ENCODE data around the gene PCMTD2. TPM values are rescaled to one million over a fixed set of nuclear protein-coding genes. Genes with fewer than 3 reads are reported as not detected.

PCMTD2 gene
- total and polyA plus RNA-seq, 2 of the 8 experiments (the other 6 are each of a cell fraction or from before 2014, with no cell fraction given): 21.4 to 55.1 TPM

DNA sequence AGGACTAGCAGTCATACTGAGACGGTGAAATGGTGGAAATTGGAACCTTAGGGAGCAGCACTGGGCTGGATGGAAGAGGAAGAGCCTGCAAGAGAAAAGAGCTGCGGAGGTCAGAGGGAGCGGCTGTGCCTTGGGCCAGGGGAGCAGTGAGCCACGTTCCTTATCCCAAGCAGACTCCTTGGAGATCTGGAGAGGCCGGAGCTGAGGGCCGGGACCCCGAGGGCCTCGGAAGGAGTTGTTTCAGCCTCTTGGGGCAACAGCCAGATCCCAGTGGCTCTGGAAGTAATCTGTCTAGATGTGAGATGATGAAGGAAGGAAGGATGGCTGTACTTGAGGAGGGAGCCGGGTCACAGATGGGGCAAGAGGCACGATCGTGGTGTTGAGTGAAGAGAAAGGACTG lies 16.1 kb downstream of the PCMTD2 start:
- no peak overlapping the region for H3K27ac ChIP-seq (ENCODE audit: low read depth, low read length)
- H3K23ac ChIP-seq (ENCODE audit: insufficient read length): no peak overlapping the region
- H3K18ac ChIP-seq (ENCODE audit: extremely low read depth, low read length): no peak overlapping the region
- no peak overlapping the region for H2BK5ac ChIP-seq (ENCODE audit: low read depth, low read length)
- no peak overlapping the region for H3K14ac ChIP-seq (ENCODE audit: insufficient read length)
- peaks cover 1 to 11% of the 10 kb centered on the region in 2 experiments for H4K20me1 ChIP-seq (replicated peaks in 1 of 2; ENCODE audit: control insufficient read depth in 1 of 2, insufficient read depth in 2 of 2, low read length in 2 of 2)
- H3K79me1 ChIP-seq (ENCODE audit: low read depth, low read length): peaks cover 9% of the 10 kb centered on the region
- no peak overlapping the region for H4K8ac ChIP-seq (ENCODE audit: extremely low read depth, insufficient read depth, low read length)
- ChIA-PET CTCF (ENCODE audit: partially characterized antibody) (no interaction called here), POLR2A (ENCODE audit: partially characterized antibody) (no interaction called here)
- H3K4me3 ChIP-seq (ENCODE audit: extremely low read depth in 1 of 4, insufficient read depth in 2 of 4, low read depth in 3 of 4, low read length in 4 of 4): no peak overlapping the region
- no peak overlapping the region for H2AK5ac ChIP-seq (ENCODE audit: low read depth, low read length)
- no peak for TF ChIP-seq BACH1 (IDR thresholded peaks at IDR 0.05; ENCODE audit: low read length)
- TF ChIP-seq GTF2F1 (IDR thresholded peaks at IDR 0.05; ENCODE audit: borderline replicate concordance, low read depth, low read length): no peak
- no peak for TF ChIP-seq RXRA (IDR thresholded peaks at IDR 0.05; ENCODE audit: insufficient read depth, low read depth, low read length)
- TF ChIP-seq YY1 (IDR thresholded peaks at IDR 0.05; ENCODE audit: low read depth, low read length): no peak
- no peak for TF ChIP-seq PHF8 (conservative IDR thresholded peaks at IDR 0.05; ENCODE audit: low read depth, low read length)
- no peak for TF ChIP-seq NANOG (IDR thresholded peaks at IDR 0.05; ENCODE audit: insufficient read depth, low read depth, low read length, poor library complexity, severe bottlenecking)
- TF ChIP-seq SP1 (IDR thresholded peaks at IDR 0.05; ENCODE audit: low read depth, low read length): no peak
- TF ChIP-seq KDM1A (IDR thresholded peaks at IDR 0.05; ENCODE audit: borderline replicate concordance, low read length): no peak
- TF ChIP-seq HDAC6 (IDR thresholded peaks at IDR 0.05; ENCODE audit: low read depth, low read length): no peak
- no peak for TF ChIP-seq CBX5 (IDR thresholded peaks at IDR 0.05; ENCODE audit: low read depth, low read length)
- TF ChIP-seq RFX5 (IDR thresholded peaks at IDR 0.05; ENCODE audit: borderline replicate concordance, low read depth, low read length): no peak
- TF ChIP-seq POU5F1 (IDR thresholded peaks at IDR 0.05; ENCODE audit: low read depth, low read length): no peak
- H3K9ac ChIP-seq (replicated peaks in 1 of 4; ENCODE audit: extremely low read depth in 1 of 4, low read depth in 3 of 4, low read length in 3 of 4): no peak overlapping the region
- no peak overlapping the region for H2BK12ac ChIP-seq (ENCODE audit: low read depth, low read length)
- 95% methylated on average over 11 of the region's 11 CpGs; no CpG with 5 or more reads in 1 of the 2 experiments for WGBS, 2 experiments (ENCODE audit: extremely low coverage in 1 of 2, insufficient coverage in 1 of 2, insufficient read length in 1 of 2, insufficient replicate concordance in 2 of 2, low coverage in 1 of 2, low lambda C conversion rate in 2 of 2, missing lambda C conversion rate in 1 of 2)
- no peak overlapping the region for H2AFZ ChIP-seq (ENCODE audit: low read length)
- no peak overlapping the region for H3K4me2 ChIP-seq (ENCODE audit: insufficient read depth in 1 of 2, low read depth in 2 of 2, low read length in 2 of 2)
- no peaks in the 10 kb centered on the region for H3K27me3 ChIP-seq (replicated peaks in 1 of 4; ENCODE audit: control insufficient read depth in 3 of 4, extremely low read depth in 1 of 4, insufficient read depth in 3 of 4, low read length in 3 of 4)
- no peak overlapping the region for H2BK15ac ChIP-seq (ENCODE audit: low read length)
- H2BK120ac ChIP-seq (replicated peaks; ENCODE audit: low read depth, low read length): no peak overlapping the region
- peaks cover 0 to 3% of the 10 kb centered on the region in 2 experiments; a peak in 1 of 4 replicates for H3K79me2 ChIP-seq (ENCODE audit: control insufficient read depth in 1 of 2, insufficient read depth in 2 of 2, low read length in 2 of 2)
- H3K36me3 ChIP-seq (ENCODE audit: control insufficient read depth in 2 of 4, insufficient read depth in 4 of 4, low read length in 3 of 4): peaks cover 0 to 6% (median 0%) of the 10 kb centered on the region in 4 experiments; a peak in 3 of 8 replicates
- FAIRE-seq: no peak
- H3K9me3 ChIP-seq (ENCODE audit: insufficient read depth in 2 of 2, low read depth in 1 of 2, low read length in 1 of 2): peaks cover 0 to 3% of the 10 kb centered on the region in 2 experiments; a peak in 1 of 4 replicates
- peaks cover 2% of the 10 kb centered on the region; the same call in 1 of the 2 replicates for H3K23me2 ChIP-seq (ENCODE audit: low read depth, low read length)
- no peak overlapping the region for H4K5ac ChIP-seq (ENCODE audit: insufficient read length, low read depth, low read length)
- H2BK20ac ChIP-seq (ENCODE audit: low read length): no peak overlapping the region
- no peak overlapping the region for H4K91ac ChIP-seq (replicated peaks; ENCODE audit: insufficient read length, low read length)
- peaks cover 0 to 3% (median under 1%) of the 10 kb centered on the region in 4 experiments; a peak in 2 of 7 replicates for H3K4me1 ChIP-seq (replicated peaks in 1 of 4; ENCODE audit: control insufficient read depth in 3 of 4, insufficient read depth in 4 of 4, low read length in 3 of 4)
- no peak overlapping the region for H3K4ac ChIP-seq (replicated peaks; ENCODE audit: insufficient read length, low read depth, low read length)
- DNase-seq (ENCODE audit: low read depth in 1 of 2, low spot score in 2 of 2): no peak
- H3K56ac ChIP-seq (replicated peaks; ENCODE audit: insufficient read length, low read depth, low read length): no peak overlapping the region
